Nephron progenitor cell (in vitro differentiated cells): ENCODE measurements around the gene PLXNB1.

Experiments
- DNase-seq: peaks from one replicate; pipeline ENCODE4 v3.0.0; 2021
- H3K27ac Mint-ChIP-seq: 2 replicates; pipeline ENCODE4 v1.8.0; 2021; ENCODE audit warnings: mild to moderate bottlenecking, moderate library complexity, mixed read lengths
- H3K27me3 Mint-ChIP-seq: 2 replicates; pipeline ENCODE4 v1.8.0; 2021; ENCODE audit warnings: mild to moderate bottlenecking, low read depth, mixed read lengths; ENCODE audit not compliant: poor library complexity
- H3K36me3 Mint-ChIP-seq: 2 replicates; pipeline ENCODE4 v1.8.0; 2021; ENCODE audit warnings: low read depth, mixed read lengths
- H3K4me1 Mint-ChIP-seq: 2 replicates; pipeline ENCODE4 v1.8.0; 2021; ENCODE audit warnings: mixed read lengths
- H3K4me3 Mint-ChIP-seq: 2 replicates; pipeline ENCODE4 v1.8.0; 2021; ENCODE audit warnings: mild to moderate bottlenecking, moderate library complexity, mixed read lengths
- H3K9me3 Mint-ChIP-seq: 2 replicates; pipeline ENCODE4 v1.8.0; 2021; ENCODE audit warnings: mild to moderate bottlenecking, moderate library complexity, mixed read lengths
- TF ChIP-seq, protein P1 (sequence below): fragments of 200-600 bp; sonication (generic); IDR thresholded peaks from 2 replicates; pipeline ENCODE4 v1.5.0; 2021; ENCODE audit warnings: antibody characterized with exemption

The PLXNB1 gene

DNA sequence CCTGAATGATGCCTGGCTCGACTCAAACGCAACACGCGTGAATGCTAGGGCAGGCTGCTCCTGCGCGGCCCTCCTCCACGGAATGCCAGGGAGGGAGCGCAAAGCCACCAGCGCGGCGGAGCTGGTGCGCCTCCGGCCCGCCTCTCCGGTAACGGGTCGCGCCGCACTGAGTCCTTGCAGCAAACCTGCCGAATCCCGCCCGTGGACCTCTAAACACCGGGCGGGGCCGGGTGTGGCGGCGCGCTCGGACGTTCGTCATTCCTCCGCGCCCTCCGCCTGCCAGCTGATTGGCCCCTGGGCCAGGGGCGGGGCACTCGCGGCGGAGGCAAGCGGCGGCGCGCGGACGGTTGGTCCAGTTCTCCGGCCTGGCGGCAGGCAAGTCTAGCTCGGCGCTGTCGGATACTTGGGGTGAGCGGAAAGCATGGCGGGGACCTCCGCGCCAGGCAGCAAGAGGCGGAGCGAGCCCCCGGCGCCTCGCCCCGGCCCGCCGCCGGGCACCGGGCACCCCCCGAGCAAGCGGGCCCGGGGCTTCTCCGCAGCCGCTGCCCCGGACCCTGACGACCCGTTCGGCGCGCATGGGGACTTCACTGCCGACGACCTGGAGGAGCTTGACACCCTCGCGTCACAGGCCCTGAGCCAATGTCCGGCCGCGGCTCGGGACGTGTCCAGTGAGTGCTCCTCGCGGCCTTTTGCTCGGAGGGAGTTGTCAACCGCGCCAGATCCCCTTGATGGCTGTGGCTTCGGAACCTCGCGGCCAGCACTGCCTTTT is 16.7 kb upstream of the PLXNB1 start, which contains the start of gene ATRIP:
ATRIP (plus strand) TSS at position 313 of the 769 bp plus-strand sequence; CDS start at position 422, 109 bp downstream.
- H3K27me3 Mint-ChIP-seq = no peaks in the 10 kb centered on the region
- peak within 1 kb of the TSS; percentile 91 for H3K27ac Mint-ChIP-seq
- peaks cover 40% of the 10 kb centered on the region for H3K4me1 Mint-ChIP-seq
- peak; percentile 94 for DNase-seq
- peak within 1 kb of the TSS; percentile 92 for H3K4me3 Mint-ChIP-seq
- no peaks in the 10 kb centered on the region for H3K9me3 Mint-ChIP-seq
- H3K36me3 Mint-ChIP-seq = peaks cover 18% of the 10 kb centered on the region
- TF ChIP-seq, protein P1, sequence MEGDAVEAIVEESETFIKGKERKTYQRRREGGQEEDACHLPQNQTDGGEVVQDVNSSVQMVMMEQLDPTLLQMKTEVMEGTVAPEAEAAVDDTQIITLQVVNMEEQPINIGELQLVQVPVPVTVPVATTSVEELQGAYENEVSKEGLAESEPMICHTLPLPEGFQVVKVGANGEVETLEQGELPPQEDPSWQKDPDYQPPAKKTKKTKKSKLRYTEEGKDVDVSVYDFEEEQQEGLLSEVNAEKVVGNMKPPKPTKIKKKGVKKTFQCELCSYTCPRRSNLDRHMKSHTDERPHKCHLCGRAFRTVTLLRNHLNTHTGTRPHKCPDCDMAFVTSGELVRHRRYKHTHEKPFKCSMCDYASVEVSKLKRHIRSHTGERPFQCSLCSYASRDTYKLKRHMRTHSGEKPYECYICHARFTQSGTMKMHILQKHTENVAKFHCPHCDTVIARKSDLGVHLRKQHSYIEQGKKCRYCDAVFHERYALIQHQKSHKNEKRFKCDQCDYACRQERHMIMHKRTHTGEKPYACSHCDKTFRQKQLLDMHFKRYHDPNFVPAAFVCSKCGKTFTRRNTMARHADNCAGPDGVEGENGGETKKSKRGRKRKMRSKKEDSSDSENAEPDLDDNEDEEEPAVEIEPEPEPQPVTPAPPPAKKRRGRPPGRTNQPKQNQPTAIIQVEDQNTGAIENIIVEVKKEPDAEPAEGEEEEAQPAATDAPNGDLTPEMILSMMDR = no peak

DNA sequence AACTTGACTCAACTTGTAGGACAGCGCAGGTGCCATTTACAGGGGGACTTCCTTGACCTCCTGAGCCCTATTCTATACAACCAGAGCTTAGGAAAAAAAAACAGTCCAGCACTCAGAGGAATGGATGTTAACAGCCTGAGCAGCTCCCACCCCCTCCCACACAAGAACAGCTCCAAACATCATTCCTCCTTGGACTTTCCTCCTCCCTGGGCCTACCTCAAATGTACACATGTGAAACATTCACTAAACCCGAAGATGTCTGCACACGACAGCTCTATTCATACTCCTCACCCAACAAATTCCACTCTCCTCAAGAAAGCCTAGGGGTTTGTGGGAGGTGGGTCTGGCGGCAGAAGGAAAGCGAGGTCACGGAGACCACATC is 16.1 kb upstream of the PLXNB1 start:
- Mint-ChIP-seq H3K4me1 (peaks cover 46% of the 10 kb centered on the region), H3K27ac (peak overlapping the region; percentile 71), H3K4me3 (peak overlapping the region; percentile 92), H3K9me3 (no peaks in the 10 kb centered on the region), H3K27me3 (no peaks in the 10 kb centered on the region), H3K36me3 (peaks cover 17% of the 10 kb centered on the region)
- TF ChIP-seq, protein P1 = no peak
- no peak for DNase-seq

DNA sequence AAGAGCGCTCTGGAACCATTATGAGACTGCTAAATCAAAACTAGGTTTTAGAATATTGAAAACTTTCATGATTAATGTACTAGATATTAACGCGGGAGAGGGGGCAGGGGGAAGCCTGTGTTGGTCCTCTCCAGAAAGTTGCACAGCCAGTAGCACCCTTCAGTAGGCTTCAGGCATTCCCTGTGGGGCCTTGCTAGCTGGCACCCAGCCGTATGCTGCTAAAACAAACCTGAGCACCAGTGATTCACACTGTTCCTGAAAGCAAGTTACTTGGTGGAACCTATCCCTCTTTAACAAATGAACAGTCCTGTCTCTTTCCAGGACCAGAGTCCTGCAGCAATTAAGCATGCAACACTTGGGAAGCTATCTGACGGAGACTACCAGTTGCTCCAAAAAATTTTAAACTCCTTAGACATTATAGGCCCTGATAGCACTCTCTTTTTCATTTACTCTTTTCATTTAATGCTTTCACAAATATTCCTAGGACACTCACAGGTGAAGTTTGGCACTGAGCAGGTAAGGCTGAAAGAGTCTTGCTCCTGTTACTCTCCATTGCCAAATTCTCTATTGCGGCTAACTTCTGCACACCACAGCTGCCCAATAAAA is 15.5 kb upstream of the PLXNB1 start:
- Mint-ChIP-seq H3K4me3 (peak overlapping the region; percentile 92), H3K27ac (peak overlapping the region; percentile 71), H3K36me3 (peaks cover 17% of the 10 kb centered on the region), H3K4me1 (peaks cover 52% of the 10 kb centered on the region), H3K27me3 (no peaks in the 10 kb centered on the region), H3K9me3 (no peaks in the 10 kb centered on the region)
- TF ChIP-seq, protein P1 = no peak
- no peak for DNase-seq

GRCh38 chr3:48441940-48442339 is 12.1 kb upstream of the PLXNB1 start:
- Mint-ChIP-seq H3K9me3 (no peaks in the 10 kb centered on the region), H3K4me3 (peak overlapping the region; percentile 96), H3K4me1 (peaks cover 52% of the 10 kb centered on the region), H3K27ac (no peak overlapping the region), H3K36me3 (peaks cover 17% of the 10 kb centered on the region), H3K27me3 (no peaks in the 10 kb centered on the region)
- TF ChIP-seq, protein P1 = no peak
- DNase-seq = no peak

DNA sequence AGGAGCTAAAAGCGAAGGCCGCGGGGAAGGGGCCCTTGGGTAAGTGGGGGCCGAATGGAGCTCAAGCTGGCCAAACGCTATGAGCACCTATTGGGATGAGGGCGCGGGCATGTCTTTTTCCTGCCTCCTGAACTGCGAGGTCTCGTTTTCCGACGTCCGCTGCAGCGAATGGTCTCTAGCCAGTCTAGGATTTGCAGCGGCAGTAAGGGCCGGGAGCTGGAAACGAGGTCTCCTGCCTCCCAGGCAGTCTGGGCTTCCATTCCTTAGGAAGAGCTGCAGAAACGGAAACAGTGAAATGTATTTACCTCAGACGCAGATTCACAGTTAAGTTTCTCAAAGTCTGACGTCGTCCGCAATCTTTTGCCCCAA is 10.7 kb upstream of the PLXNB1 start:
- Mint-ChIP-seq H3K4me1 (peaks cover 43% of the 10 kb centered on the region), H3K4me3 (peak overlapping the region; percentile 96), H3K27ac (peak overlapping the region; percentile 93), H3K27me3 (no peaks in the 10 kb centered on the region), H3K36me3 (peaks cover 17% of the 10 kb centered on the region), H3K9me3 (no peaks in the 10 kb centered on the region)
- DNase-seq = peak; percentile 38
- TF ChIP-seq, protein P1 = no peak
